ENCODE data around the gene PHOSPHO2. TPM values are rescaled to one million over a fixed set of nuclear protein-coding genes. Genes with fewer than 3 reads are reported as not detected.

PHOSPHO2 gene
- polyA plus RNA-seq, 12 donors, result 4.3 to 7.8 (median 6.1) TPM; not detected in 2

Other genes starting within 250 kb of the PHOSPHO2 start
- 10 to 100 TPM in 1 of 12 donors, 1 to 10 TPM in 10, not detected in 1; 3.0 to 19.3 (median 4.7) TPM for gene BBS5, start 215.0 kb upstream of the PHOSPHO2 start, polyA plus RNA-seq (ENCODE audit: insufficient read length in 12 of 12)
- gene KLHL41, start 184.8 kb upstream of the PHOSPHO2 start, polyA plus RNA-seq (ENCODE audit: insufficient read length in 12 of 12), result 1,000 to 10,000 TPM in 11 of 12 donors, 100 to 1,000 TPM in 1; 942 to 4,505 (median 3,918) TPM
- gene FASTKD1, start 120.6 kb upstream of the PHOSPHO2 start, polyA plus RNA-seq (ENCODE audit: insufficient read length in 12 of 12), result 10 to 100 TPM in 11 of 12 donors, not detected in 1; 20.0 to 34.2 (median 27.5) TPM
- gene PPIG, start 110.1 kb upstream of the PHOSPHO2 start, polyA plus RNA-seq (ENCODE audit: insufficient read length in 12 of 12), result 100 to 1,000 TPM in 2 of 12 donors, 10 to 100 TPM in 9, not detected in 1; 47.0 to 124 (median 55.9) TPM
- 1 to 10 TPM in 1 of 12 donors, under 1 TPM in 9, not detected in 2; 0.08 to 1.8 (median 0.22) TPM for gene CFAP210, start 64 bp upstream of the PHOSPHO2 start, polyA plus RNA-seq (ENCODE audit: insufficient read length in 12 of 12)
- 10 to 100 TPM in 11 of 12 donors, not detected in 1; 18.9 to 44.4 (median 37.7) TPM for gene KLHL23, start 39.4 kb downstream of the PHOSPHO2 start, polyA plus RNA-seq (ENCODE audit: insufficient read length in 12 of 12)
- 100 to 1,000 TPM in 10 of 12 donors, 10 to 100 TPM in 1, not detected in 1; 93.4 to 217 (median 132) TPM for gene SSB, start 104.4 kb downstream of the PHOSPHO2 start, polyA plus RNA-seq (ENCODE audit: insufficient read length in 12 of 12)
- 10 to 100 TPM in 11 of 12 donors, not detected in 1; 54.3 to 78.8 (median 60.8) TPM for gene METTL5, start 130.4 kb downstream of the PHOSPHO2 start, polyA plus RNA-seq (ENCODE audit: insufficient read length in 12 of 12)
- 10 to 100 TPM in 11 of 12 donors, not detected in 1; 23.4 to 65.9 (median 53.2) TPM for gene UBR3, start 133.0 kb downstream of the PHOSPHO2 start, polyA plus RNA-seq (ENCODE audit: insufficient read length in 12 of 12)

Measured in muscle of arm (tissue), 12 donors.